ENCODE results near the gene CDKAL1.
"Not testable (repeated sequence)": the region's sequence is repeated elsewhere in the genome, so short reads cannot be mapped to it uniquely, and the experiment has no call there.

The CDKAL1 gene

GRCh38 chr6:20498041-20498385 is 36.2 kb upstream of the CDKAL1 start:
- in situ Hi-C loops (cut with MboI; ENCODE audit: low sequenced_read_pairs, unreplicated experiment): no loop called here
- TF ChIP-seq, protein P1, sequence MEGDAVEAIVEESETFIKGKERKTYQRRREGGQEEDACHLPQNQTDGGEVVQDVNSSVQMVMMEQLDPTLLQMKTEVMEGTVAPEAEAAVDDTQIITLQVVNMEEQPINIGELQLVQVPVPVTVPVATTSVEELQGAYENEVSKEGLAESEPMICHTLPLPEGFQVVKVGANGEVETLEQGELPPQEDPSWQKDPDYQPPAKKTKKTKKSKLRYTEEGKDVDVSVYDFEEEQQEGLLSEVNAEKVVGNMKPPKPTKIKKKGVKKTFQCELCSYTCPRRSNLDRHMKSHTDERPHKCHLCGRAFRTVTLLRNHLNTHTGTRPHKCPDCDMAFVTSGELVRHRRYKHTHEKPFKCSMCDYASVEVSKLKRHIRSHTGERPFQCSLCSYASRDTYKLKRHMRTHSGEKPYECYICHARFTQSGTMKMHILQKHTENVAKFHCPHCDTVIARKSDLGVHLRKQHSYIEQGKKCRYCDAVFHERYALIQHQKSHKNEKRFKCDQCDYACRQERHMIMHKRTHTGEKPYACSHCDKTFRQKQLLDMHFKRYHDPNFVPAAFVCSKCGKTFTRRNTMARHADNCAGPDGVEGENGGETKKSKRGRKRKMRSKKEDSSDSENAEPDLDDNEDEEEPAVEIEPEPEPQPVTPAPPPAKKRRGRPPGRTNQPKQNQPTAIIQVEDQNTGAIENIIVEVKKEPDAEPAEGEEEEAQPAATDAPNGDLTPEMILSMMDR (IDR thresholded peaks at IDR 0.05; ENCODE audit: borderline replicate concordance, control extremely low read depth, extremely low read depth, insufficient read depth, missing control alignments): no peak

GRCh38 chr6:20509212-20509611 is 25.0 kb upstream of the CDKAL1 start:
- TF ChIP-seq, protein P1 (IDR thresholded peaks at IDR 0.05; ENCODE audit: borderline replicate concordance, control extremely low read depth, extremely low read depth, insufficient read depth, missing control alignments): no peak
- in situ Hi-C loops (cut with MboI; ENCODE audit: low sequenced_read_pairs, unreplicated experiment): no loop called here
- DNase-seq (ENCODE audit: low spot score): no peak

More at GRCh38 chr6:20498041-20498385, 36.2 kb upstream of the CDKAL1 start:
- DNase-seq (ENCODE audit: low spot score): no peak

GRCh38 chr6:20511852-20512251 is 22.4 kb upstream of the CDKAL1 start:
- DNase-seq (ENCODE audit: low spot score): no peak
- TF ChIP-seq, protein P1 (IDR thresholded peaks at IDR 0.05; ENCODE audit: borderline replicate concordance, control extremely low read depth, extremely low read depth, insufficient read depth, missing control alignments): no peak
- in situ Hi-C loops (cut with MboI; ENCODE audit: low sequenced_read_pairs, unreplicated experiment): loop anchor here (10.0 kb wide), 1 partner anchor 417 kb away; no protein-coding TSS in a partner anchor

GRCh38 chr6:20525208-20525607 is 9.0 kb upstream of the CDKAL1 start:
- in situ Hi-C loops (cut with MboI; ENCODE audit: low sequenced_read_pairs, unreplicated experiment): loop anchor here (10.0 kb wide), 1 partner anchor 120 kb away; the partner anchor contains the start of gene E2F3
- DNase-seq (ENCODE audit: low spot score): not testable (repeated sequence)

GRCh38 chr6:20529086-20529448 is 5.2 kb upstream of the CDKAL1 start:
- in situ Hi-C loops (cut with MboI; ENCODE audit: low sequenced_read_pairs, unreplicated experiment): loop anchor here (10.0 kb wide), 1 partner anchor 124 kb away; the partner anchor contains the start of gene E2F3
- DNase-seq (ENCODE audit: low spot score): not testable (repeated sequence)
- TF ChIP-seq, protein P1 (IDR thresholded peaks at IDR 0.05; ENCODE audit: borderline replicate concordance, control extremely low read depth, extremely low read depth, insufficient read depth, missing control alignments): peak; percentile 27

DNA sequence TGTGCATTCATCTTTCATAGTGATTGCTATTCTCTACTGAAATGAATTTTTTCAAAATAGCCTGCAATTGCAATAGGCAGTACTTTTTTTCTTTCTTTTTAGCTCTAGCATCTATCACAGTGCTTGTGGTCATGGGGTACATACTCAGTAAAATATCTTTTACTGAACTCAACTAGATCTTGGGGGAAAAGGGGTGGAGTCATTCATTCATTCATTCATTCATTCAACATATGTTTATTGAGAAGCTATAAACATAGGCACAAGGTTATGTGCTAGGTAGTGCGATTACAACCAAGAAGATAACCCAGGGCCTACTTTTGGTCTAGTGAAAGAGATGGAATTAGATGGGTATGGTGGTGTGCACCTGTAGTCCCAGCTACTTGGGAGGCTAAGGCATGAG is 1.4 kb upstream of the CDKAL1 start:
- in situ Hi-C loops (cut with MboI; ENCODE audit: low sequenced_read_pairs, unreplicated experiment): loop anchor here (5.0 kb wide), 1 partner anchor 241 kb away; no protein-coding TSS in a partner anchor
- DNase-seq (ENCODE audit: low spot score): no peak
- TF ChIP-seq, protein P1 (IDR thresholded peaks at IDR 0.05; ENCODE audit: borderline replicate concordance, control extremely low read depth, extremely low read depth, insufficient read depth, missing control alignments): no peak

GRCh38 chr6:20533746-20534294 is 437 bp upstream of the CDKAL1 start:
- in situ Hi-C loops (cut with MboI; ENCODE audit: low sequenced_read_pairs, unreplicated experiment): loop anchor here (5.0 kb wide), 1 partner anchor 242 kb away; no protein-coding TSS in a partner anchor
- TF ChIP-seq, protein P1 (IDR thresholded peaks at IDR 0.05; ENCODE audit: borderline replicate concordance, control extremely low read depth, extremely low read depth, insufficient read depth, missing control alignments): no peak
- no peak for DNase-seq (ENCODE audit: low spot score)
